Lower lobe of right lung (tissue), 2 donors: ENCODE results near the gene KRTAP13-3. TPM values are rescaled to one million over a fixed set of nuclear protein-coding genes. Genes with fewer than 3 reads are reported as not detected.

Source experiments
- ATAC-seq, 2 donors: fragments of 200-7000 bp; cut with Tn5 transposase; one replicate each; pipeline ENCODE4 v1.9.1; 2020 to 2022; ENCODE audit warnings: mild to moderate bottlenecking in 2 of 2, moderate library complexity in 2 of 2
- DNase-seq: peaks from one replicate; pipeline ENCODE4 v3.0.0-alpha.2; 2020
- H3K27ac ChIP-seq: fragments of 200-600 bp; one replicate; pipeline ENCODE4 v1.8.0; 2022
- H3K27me3 ChIP-seq: fragments of 200-600 bp; one replicate; pipeline ENCODE4 v1.8.0; 2022; ENCODE audit warnings: low read depth
- H3K36me3 ChIP-seq: fragments of 200-600 bp; one replicate; pipeline ENCODE4 v1.8.0; 2022; ENCODE audit warnings: mild to moderate bottlenecking
- H3K4me1 ChIP-seq: fragments of 200-600 bp; one replicate; pipeline ENCODE4 v1.8.0; 2022
- H3K4me3 ChIP-seq: fragments of 200-600 bp; one replicate; pipeline ENCODE4 v1.8.0; 2022; ENCODE audit warnings: mild to moderate bottlenecking
- H3K9me3 ChIP-seq: fragments of 200-600 bp; one replicate; pipeline ENCODE4 v1.8.0; 2022
- CTCF ChIP-seq: fragments of 200-600 bp; IDR thresholded peaks from one replicate; pipeline ENCODE4 v1.8.0; 2022; ENCODE audit warnings: antibody characterized with exemption, mild to moderate bottlenecking
- intact Hi-C: fragments of 100-400 bp; cut with DNase I; formaldehyde crosslinking; loops from one replicate; pipeline ENCODE4 v1.11.0; 2022
- total RNA-seq: library from RNA; stranded (reverse); fragmentation: NEBNext Ultra II Directional; extraction: Animal tissue kit (Norgen Biotek cat#: 25700); gene quantifications from one replicate; pipeline ENCODE4 v1.2.1, GENCODE V29; 2021
- donor health status: DM: no; HTN: yes; CAD: no; lungs with severe emphysema.

Gene KRTAP13-3
- total RNA-seq, 1 donor from 2014 or later, result not detected

GRCh38 chr21:30430170-30430655 is 4.5 kb upstream of the KRTAP13-3 start, which contains the start of gene KRTAP13-4:
Gene KRTAP13-4 (plus strand): TSS chr21:30430220. CDS start chr21:30430276, 56 bp downstream.
- Histone ChIP-seq H3K36me3 (no peaks in the 10 kb centered on the region), H3K27me3 (no peaks in the 10 kb centered on the region), H3K4me3 (no peak within 1 kb of the TSS), H3K4me1 (no peaks in the 10 kb centered on the region), H3K9me3 (no peaks in the 10 kb centered on the region), H3K27ac (no peak within 1 kb of the TSS)
- intact Hi-C loops, result no loop called here
- no peak for TF ChIP-seq CTCF
- DNase-seq, result no peak
- no peak for ATAC-seq

- no peak overlapping the region for H3K27ac ChIP-seq
- ATAC-seq (no peak), DNase-seq (no peak)
- H3K4me1 ChIP-seq, result no peaks in the 10 kb centered on the region
- no peak overlapping the region for H3K4me3 ChIP-seq
- H3K27me3 ChIP-seq, result no peaks in the 10 kb centered on the region
- TF ChIP-seq CTCF, result no peak
- no peaks in the 10 kb centered on the region for H3K9me3 ChIP-seq
- H3K36me3 ChIP-seq, result no peaks in the 10 kb centered on the region
- intact Hi-C loops, result no loop called here
Observed at GRCh38 chr21:30426731-30427130, 1.0 kb upstream of the KRTAP13-3 start.

DNA sequence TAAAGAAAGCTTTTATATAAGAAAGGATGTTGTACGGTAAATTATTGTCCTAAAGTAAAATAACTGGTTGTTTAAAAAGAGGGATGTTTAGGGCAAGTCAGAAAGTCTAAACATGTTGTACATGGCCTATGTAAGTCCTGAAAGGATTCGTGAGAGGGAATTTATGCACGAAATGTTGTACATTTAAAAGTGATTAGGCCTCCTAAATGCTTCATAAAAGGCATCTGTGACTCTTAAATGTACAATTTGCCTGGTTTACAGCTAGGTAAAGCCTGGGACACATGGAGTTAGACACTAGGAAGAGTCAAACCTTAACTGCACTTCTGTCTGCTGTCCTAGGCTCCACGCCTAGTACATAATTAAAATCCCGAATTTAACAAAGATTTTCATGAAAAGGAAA is 9.7 kb downstream of the KRTAP13-3 start:
- DNase-seq (no peak), ATAC-seq (no peak)
- Histone ChIP-seq H3K4me1 (no peaks in the 10 kb centered on the region), H3K27ac (no peak overlapping the region), H3K36me3 (no peaks in the 10 kb centered on the region), H3K27me3 (no peaks in the 10 kb centered on the region), H3K9me3 (no peaks in the 10 kb centered on the region), H3K4me3 (no peak overlapping the region)
- intact Hi-C loops, result no loop called here
- no peak for TF ChIP-seq CTCF

GRCh38 chr21:30408782-30409494 is 16.8 kb downstream of the KRTAP13-3 start:
- intact Hi-C loops, result no loop called here
- no peak overlapping the region for H3K4me3 ChIP-seq
- H3K9me3 ChIP-seq, result no peaks in the 10 kb centered on the region
- H3K27me3 ChIP-seq, result no peaks in the 10 kb centered on the region
- H3K4me1 ChIP-seq, result no peaks in the 10 kb centered on the region
- H3K36me3 ChIP-seq, result no peaks in the 10 kb centered on the region
- H3K27ac ChIP-seq, result no peak overlapping the region
- ATAC-seq, result peak; percentile 95 to 96
- peak; percentile 44 for TF ChIP-seq CTCF
- DNase-seq, result peak; percentile 69

GRCh38 chr21:30395731-30396130 is 30.0 kb downstream of the KRTAP13-3 start, which contains the start of gene KRTAP13-1:
Gene KRTAP13-1 (plus strand): TSS chr21:30396031. CDS start chr21:30396087, 56 bp downstream.
- intact Hi-C loops, result no loop called here

More at GRCh38 chr21:30395731-30396130, 30.0 kb downstream of the KRTAP13-3 start, which contains the start of gene KRTAP13-1:
- H3K36me3 ChIP-seq, result no peaks in the 10 kb centered on the region
- H3K27me3 ChIP-seq, result no peaks in the 10 kb centered on the region
- H3K4me1 ChIP-seq, result no peaks in the 10 kb centered on the region
- TF ChIP-seq CTCF, result no peak
- DNase-seq, result no peak
- peaks cover 3% of the 10 kb centered on the region for H3K9me3 ChIP-seq
- H3K27ac ChIP-seq, result no peak within 1 kb of the TSS
- no peak within 1 kb of the TSS for H3K4me3 ChIP-seq
- no peak for ATAC-seq
